ENCODE measurements around the gene CHIC1.
"Not testable (repeated sequence)": the region's sequence is repeated elsewhere in the genome, so short reads cannot be mapped to it uniquely, and the experiment has no call there.

Gene CHIC1

DNA sequence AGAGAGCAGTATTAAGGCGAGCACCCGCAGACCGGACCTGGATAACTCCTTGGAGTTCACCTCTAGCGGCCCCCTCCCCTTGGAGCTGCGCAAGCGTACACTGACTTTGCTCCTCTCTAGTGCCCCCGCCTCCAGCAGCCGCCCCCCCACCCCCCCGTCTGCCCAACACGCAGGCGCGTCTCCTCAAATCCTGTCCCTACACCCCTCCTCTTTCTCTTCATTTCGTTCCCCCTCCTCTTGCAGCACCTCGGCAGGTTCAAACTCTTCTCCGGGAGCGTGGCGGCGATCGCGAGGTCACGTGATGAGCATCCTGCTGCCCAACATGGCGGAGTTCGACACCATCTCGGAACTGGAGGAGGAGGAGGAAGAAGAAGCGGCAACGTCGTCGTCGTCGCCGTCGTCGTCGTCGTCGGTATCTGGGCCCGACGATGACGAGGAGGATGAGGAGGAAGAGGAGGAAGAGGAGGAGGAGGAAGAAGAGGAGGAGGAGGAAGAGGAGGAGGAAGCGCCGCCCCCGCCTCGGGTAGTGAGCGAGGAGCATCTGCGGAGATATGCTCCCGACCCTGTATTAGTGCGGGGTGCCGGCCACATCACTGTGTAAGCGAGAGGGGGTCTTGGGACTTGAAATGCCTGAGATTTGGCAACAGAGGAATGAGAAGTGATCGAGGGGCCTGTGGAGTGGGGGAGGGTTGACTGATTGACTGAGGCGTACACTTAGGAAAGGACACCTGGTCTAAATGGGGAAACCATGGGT lies at the start of gene CHIC1:
Gene CHIC1 (plus strand): TSS at position 214 of the 754 bp plus-strand sequence. CDS start 88 bp downstream, at position 302.
- peak; percentile 85 for DNase-seq

DNA sequence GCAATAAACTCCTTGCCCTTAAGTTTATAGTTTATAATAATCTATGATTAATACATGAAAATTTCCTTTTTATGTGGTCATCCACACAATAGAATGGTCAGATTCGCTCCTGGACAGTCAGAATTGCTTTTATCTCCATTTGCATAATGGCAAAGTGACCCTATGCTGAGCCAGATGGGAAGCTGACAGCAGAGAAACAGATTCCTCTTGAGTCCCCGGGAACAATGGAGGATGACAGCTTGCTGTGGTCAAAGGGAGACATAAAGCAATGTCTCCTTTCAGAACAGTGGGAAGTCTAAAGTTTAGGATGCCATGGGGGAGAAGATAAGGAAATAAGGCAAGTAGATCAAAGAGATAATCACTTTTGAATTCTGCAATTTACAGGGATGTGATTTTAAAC lies 40.2 kb upstream of the CHIC1 start:
- DNase-seq = not testable (repeated sequence)

DNA sequence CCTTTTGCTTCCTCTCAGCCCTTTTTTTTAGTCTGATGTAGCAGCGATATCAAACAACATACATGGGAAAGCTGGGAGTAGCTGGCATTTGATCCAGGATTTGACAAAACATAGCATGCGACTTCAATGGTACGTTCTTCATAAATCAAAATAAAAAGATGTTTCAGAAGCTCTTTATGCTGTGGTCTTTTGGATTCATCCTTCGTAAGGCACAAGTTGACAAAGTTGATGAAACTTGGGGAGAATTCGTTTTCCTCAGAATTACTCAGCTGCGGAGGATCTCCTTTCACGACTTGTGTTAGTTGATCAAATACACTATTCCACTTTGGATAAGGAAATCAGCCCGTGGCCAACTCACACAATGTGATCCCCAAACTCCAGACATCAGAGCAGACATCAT lies 38.1 kb upstream of the CHIC1 start:
- DNase-seq = no peak

DNA sequence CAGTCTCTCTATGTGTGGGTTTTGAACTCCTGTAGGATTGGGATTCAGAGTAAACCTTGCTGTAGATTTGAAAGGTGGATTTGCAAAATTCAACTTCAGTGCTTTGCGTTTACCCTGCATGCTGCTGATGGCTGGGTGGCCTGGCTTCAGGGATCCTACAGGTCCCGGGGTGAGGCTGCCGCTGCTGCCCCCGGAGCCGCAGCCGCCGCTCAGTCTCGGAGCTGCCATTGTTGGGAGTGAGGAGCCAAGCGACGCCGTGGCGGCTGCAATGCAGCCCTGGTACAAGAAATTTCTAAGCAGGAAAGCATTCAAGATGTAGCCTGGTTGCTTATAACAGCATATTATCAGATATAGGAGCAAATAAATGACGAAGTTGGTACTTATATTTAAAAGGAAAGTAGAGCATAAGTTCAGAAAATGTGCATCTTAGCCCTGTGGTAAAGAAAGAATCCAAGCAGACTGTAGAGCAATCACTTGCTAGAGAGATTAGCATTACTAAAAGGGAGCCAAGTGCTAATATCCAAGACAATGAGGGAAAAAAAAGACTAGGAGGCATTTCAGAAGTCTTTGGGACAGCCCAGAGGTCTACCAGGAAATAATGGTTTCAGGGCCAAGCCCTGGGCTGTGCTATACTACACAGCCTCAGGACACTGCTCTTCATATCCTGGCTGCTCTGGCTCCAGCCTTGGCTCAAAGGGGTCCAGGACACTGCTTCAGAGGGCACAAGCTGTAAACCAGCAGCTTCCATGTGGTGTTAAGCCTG lies 36.9 kb upstream of the CHIC1 start:
- no peak for DNase-seq

DNA sequence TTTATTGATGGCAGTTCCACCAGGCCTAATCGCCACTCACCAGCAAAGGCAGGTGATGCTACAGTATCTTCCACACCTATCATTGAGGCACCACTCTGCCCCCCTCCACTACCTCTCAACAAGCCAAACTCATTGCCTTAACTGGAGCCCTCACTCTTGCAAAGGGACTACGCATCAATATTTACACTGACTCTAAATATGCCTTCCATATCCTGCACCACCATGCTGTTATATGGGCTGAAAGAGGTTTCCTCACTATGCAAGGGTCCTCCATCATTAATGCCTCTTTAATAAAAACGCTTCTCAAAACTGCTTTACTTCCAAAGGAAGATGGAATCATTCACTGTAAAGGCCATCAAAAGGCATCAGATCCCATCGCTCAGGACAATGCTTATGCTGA lies 31.3 kb upstream of the CHIC1 start:
- not testable (repeated sequence) for DNase-seq

DNA sequence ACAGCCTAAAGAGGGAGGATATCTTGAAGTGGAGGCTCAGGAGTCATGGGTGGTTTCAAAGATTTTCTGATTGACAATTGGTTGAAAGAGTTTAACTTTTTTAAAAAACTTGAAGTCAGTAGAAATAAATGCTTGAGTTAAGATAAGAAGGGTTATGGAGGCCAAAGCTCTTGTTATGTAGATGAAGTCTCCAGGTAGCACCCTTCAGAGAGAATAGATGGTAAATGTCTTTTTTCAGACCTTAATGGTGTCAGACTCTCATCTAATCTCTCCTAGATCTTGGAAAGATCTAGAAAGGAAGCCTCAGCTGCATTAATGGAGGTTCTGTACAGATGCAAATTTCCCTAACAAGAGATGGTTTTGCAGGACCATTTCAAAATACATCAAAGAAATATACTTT lies 6.8 kb upstream of the CHIC1 start:
- no peak for DNase-seq

DNA sequence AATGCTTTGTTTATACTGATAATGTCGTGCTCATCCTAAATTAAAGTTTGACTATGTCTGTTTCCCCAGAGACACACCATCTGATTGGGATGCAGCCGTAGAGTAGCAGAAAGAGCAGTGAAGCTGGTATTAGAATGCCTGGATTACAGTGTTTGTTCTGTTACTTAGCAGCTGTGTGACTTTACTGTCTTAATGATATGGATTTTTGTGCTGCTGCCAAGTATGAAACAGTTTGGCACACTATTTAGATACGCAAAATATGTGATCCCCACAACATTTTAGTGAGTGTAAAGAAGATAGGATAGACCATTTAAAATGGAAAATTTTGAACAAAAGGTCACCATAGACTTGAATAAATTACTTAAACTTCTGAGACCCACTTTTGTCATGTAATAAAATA lies 1.2 kb upstream of the CHIC1 start:
- DNase-seq = no peak

DNA sequence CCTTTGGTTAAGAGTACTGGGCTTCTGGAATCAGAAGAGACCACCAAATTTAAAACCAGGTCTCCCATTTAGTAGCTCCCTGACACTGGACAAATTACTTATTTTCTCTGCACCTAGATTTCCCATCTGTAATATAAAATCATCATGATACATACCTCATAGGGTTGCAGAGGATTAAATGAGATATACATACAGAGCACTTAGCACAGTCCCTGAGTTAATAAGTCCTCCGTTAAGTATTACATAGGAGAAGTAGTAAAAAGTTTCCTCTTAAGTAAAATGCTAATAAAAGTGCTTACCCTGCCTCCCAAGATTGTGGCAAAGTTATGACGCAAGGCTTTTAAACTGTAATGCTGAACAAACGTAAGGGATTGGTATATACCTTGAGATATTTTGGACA lies 539 bp upstream of the CHIC1 start:
- peak; percentile 2 for DNase-seq

DNA sequence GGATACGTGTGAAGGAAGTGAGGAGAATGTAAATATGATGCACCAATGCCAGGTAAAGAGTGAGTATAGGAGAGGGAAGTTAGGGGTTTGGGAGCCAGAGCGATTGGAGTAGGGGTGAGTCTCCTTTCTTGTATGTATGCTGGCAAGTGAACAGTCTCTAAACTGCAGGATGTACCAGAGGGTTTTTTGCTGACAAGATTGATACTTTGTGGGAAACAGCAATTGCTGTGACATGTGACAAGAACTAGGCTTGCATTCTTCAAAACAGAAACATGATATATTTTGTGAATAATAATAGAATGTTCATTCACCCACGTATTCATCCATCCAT lies 706 bp downstream of the CHIC1 start:
- peak; percentile 46 for DNase-seq

DNA sequence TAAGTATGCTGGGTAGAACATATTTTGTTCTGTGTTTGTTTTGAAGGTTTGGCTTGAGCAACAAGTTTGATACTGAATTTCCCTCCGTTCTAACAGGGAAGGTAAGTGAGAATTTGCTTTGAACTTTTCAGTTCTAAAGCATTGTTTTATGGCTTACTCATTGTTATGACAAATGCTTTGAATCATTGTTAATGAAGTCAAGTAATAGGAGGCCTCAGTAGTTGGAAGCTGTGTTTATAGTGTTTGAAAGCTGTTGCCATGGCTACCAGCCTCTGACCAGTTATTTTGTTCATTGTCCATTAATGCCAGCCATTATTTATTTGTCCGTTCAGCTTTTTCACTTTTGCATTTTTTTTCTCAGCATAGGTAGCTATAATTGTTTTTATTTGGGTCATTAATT lies 14.4 kb downstream of the CHIC1 start:
- no peak for DNase-seq

DNA sequence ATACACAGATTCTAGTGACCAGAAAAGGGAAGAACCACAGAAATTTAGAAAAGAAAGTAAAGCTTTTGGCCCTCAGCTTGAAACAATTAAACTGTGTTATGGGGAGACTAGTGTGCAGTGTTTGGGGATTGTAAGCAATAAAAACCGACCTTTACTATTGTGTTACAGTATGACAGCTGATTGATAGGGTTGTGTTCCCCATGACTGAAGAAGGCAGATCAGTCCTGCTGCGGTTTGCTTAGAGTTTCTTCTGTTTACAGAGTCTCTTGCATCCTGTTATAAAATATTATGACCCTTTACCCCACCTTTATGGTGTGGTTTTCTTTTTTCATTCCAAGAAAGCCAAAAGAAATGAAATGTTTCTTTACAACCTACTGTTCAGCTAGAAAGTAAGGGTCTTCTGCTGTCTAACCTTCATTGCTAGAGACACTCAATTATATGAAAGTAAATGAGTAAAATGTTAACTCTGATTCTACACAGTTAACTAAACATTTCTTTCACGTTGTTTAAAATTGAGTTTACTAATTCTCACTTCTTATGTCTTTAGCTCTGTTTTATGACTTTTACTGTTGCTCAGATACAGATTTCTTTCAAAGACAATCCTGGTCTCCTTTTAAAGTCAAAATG lies 18.1 kb downstream of the CHIC1 start:
- no peak for DNase-seq

DNA sequence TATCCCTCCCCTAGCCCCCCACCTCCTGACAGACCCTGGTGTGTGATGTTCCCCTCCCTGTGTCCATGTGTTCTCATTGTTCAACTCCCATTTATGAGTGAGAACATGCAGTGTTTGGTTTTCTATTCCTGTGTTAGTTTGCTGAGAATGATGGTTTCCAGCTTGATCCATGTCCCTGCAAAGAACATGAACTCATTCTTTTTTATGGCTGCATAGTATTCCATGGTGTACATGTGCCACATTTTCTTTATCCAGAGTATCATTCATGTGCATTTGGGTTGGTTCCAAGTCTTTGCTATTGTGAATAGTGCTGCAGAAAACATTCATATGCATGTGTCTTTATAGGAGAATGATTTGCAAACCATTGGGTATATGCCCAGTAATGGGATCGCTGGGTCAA lies 34.8 kb downstream of the CHIC1 start:
- DNase-seq = not testable (repeated sequence)

DNA sequence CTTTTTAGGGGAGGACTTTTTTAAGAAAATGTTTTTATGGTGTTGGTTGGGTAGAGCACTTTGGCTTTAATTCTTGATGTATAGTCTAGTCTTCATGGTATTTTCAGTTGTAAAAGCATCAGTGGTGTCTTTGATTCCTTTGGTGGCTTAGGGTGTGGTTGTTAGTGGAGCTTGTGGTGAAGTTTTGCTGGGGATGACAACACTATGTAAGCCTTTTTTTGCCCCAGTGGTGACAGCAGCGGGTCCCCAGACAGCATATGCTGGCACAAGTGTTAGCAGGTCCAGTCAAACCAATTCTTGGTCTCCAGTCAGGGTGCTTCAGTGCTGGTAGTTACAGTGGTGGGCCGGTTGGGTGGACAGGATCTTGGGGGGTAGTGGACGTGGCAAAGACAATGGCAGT lies 52.0 kb downstream of the CHIC1 start:
- no peak for DNase-seq

DNA sequence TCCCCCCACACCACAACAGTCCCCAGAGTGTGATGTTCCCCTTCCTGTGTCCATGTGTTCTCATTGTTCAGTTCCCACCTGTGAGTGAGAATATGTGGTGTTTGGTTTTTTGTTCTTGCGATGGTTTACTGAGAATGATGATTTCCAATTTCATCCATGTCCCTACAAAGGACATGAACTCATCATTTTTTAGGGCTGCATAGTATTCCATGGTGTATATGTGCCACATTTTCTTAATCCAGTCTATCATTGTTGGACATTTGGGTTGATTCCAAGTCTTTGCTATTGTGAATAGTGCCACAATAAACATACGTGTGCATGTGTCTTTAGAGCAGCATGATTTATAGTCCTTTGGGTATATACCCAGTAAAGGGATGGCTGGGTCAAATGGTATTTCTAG lies 78.7 kb downstream of the CHIC1 start:
- DNase-seq = not testable (repeated sequence)

DNA sequence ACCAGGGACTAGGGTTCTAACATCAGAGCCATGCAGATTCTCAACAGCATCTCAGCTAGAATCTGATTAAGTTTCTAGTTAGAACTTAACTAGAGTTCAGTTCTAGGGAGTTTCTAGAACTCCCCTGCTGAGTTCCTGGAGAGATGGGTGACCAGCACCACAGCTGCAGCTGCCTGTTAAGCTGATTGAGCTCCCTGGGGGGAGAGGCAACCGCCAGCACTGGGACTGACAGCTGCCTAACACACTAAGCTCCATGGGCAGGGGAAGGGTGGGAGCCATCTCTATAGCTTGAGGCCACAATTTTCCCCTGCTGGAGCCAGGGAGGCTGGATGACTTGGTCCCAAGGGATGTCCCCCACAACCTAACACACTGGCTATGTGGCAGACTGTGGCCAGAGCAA lies 84.2 kb downstream of the CHIC1 start:
- DNase-seq = no peak

DNA sequence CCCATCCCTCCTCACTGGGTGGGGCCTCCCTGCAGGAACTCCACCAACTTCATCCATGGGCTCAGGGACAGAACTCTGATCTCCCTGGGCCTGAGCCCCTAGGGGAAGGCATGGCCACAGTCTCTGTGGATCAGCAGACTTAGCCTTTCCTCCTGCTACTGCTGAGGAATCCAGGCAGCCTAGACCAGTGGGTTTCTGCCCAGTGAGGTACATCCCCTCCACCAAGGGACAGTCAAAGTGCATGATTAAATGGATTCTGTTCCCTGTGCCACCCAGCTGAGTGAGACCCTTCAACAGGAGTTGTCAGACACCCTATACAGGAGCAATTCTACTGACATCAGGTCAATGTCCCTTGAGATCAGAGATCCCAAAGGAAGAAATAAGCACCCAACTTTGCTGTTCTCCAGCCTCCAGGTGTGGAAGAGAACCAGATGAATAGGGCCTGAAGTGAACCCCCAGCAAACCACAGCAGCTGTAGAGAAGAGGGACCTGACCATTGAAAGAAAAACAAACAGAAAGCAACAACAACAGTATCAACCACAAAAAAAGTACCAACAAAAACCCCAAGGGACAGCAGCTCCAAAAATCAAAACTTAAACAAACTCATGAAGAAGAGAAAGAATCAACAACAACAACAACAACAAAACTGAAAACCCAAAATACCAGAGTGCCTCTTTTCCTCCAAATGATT lies 84.8 kb downstream of the CHIC1 start:
- no peak for DNase-seq

DNA sequence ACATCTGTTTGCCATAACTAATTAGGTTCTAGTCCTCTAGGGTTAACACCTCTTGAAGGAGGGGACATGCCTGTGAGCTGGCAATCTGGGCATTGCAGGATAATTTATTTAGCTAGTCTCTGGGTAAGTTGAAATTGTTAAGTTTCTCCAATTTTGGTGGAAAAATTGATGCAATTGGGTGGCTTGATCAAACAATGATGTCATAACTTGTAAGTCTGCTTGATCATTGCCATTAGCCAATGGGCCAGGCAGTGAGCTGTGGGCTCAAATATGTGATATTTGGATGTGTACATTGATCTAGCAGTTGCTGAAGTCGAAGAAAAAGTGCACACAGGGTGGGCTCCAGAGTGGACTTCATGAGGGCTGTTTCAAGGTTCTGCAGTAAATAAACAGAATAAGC lies 98.3 kb downstream of the CHIC1 start:
- DNase-seq = not testable (repeated sequence)

DNA sequence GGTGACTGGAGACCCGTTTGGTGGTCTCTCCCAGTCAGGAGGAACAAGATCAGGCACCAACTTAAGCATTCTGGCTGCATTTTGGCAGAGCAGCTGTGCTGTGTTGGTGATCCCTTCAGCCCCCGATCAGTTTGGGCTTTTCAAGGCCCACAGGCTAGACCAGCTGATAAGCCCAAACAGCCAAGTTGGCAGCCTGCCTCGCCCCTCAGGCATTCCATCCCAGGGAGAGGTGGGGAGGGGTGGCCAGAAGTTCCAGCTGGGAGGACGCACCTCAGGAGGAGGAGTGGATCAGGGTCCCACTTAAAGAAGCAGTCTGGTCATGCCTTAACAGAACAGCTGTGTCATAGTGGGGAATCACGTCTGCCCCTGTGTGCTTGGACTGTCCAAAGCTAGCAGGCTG lies 105.8 kb downstream of the CHIC1 start:
- no peak for DNase-seq

DNA sequence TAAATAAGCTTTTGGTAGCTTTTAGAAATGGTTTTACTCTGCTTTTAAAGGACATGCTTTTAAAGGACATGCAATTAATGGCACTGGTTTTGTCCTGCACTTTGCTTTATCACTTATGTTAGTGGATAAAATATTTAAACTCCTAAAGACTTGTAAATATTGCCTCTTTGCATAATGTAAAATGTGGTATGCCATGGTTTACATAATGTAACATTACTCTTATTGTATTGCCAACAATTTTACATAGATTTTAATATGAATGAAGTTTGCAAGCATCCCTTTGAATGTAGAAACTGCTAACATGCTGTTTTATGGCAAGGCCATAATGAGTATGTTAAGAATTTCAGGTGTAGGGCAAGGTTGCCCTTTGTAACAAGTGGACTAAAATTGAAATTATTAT lies 118.4 kb downstream of the CHIC1 start:
- no peak for DNase-seq

DNA sequence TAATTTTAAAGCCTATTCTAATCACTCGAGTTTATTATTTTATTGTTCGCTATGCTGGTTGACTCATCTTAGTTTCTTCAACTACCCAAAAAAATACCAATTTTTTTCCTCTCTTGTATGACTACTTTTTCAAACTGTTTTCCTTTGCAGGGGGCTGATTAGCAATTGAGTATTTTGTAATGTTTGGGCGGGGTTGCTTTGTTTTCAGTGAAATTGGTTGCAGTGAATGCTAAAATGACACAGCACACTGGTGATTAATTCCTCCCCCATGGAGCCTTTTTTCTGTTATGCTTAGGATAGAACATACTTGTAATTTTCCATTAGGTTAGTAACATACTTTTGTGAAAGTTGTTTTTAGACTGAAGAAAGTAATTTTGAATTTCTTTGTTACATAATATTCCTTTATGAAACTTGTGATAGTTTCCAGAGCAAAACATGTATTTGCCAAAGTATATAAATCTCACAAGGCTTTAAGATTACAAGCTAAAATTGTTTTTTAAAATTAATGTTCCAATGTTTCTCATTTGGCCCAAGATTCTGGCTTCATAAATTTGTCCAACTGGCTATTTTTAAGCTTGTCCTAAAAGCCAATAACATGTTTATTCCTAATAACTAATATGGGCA lies 120.4 kb downstream of the CHIC1 start:
- DNase-seq = no peak

DNA sequence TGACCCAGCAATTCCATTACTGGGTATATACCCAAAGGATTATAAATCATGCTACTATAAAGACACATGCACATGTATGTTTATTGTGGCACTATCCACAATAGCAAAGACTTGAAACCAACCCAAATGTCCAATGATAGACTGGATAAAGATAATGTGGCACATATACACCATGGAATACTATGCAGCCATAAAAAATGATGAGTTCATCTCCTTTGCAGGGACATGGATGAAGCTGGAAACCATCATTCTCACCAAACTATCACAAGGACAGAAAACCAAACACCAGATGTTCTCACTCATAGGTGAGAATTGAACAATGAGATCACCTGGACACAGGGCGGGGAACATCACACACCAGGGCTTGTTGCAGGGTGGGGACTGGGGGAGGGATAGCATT lies 144.0 kb downstream of the CHIC1 start:
- DNase-seq = not testable (repeated sequence)

DNA sequence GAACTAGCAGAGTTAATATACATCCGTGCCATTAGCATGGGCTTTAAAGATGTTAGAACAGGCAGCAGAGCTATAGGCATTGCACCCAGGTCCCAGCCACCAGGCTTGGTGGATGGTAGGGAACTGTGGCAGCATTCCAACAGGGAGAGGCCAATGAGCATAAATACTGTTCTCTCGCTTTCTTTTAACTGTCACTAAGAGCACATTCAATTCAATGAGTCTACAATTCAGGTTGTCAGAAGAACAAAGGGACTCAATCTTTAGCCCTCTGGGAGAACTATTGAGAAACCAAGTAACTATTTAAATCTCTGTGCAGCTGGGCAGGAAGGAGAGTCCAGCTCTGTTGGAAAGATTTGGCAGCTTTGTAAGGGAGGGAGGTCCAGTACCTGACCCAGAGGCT lies 165.6 kb downstream of the CHIC1 start:
- DNase-seq = no peak

Measured in CD4-positive, alpha-beta T cell treated with Interleukin-17A for 1 hour (primary cell).